Measurements from ENCODE around the gene CYS1.

Gene CYS1

GRCh38 chr2:10084223-10084865 lies 4.1 kb upstream of the CYS1 start:
- TF ChIP-seq MYC (IDR thresholded peaks at IDR 0.05; ENCODE audit: low read depth, low read length): no peak
- TF ChIP-seq CTCF (IDR thresholded peaks at IDR 0.05; ENCODE audit: low read depth, low read length): no peak
- no peak for TF ChIP-seq POLR2A (IDR thresholded peaks at IDR 0.05; ENCODE audit: extremely low read depth, insufficient read length)
- no peak for TF ChIP-seq MAX (IDR thresholded peaks at IDR 0.05; ENCODE audit: low read depth, low read length)
- no peak for DNase-seq (ENCODE audit: low read depth)
- no peak overlapping the region for H3K4me3 ChIP-seq (ENCODE audit: low read depth, low read length)

GRCh38 chr2:10083692-10084211 lies 3.5 kb upstream of the CYS1 start:
- no peak for DNase-seq (ENCODE audit: low read depth)
- no peak for TF ChIP-seq CTCF (IDR thresholded peaks at IDR 0.05; ENCODE audit: low read depth, low read length)
- TF ChIP-seq MAX (IDR thresholded peaks at IDR 0.05; ENCODE audit: low read depth, low read length): no peak
- no peak for TF ChIP-seq POLR2A (IDR thresholded peaks at IDR 0.05; ENCODE audit: extremely low read depth, insufficient read length)
- TF ChIP-seq MYC (IDR thresholded peaks at IDR 0.05; ENCODE audit: low read depth, low read length): no peak
- no peak overlapping the region for H3K4me3 ChIP-seq (ENCODE audit: low read depth, low read length)

GRCh38 chr2:10083046-10083445 lies 2.8 kb upstream of the CYS1 start:
- H3K4me3 ChIP-seq (ENCODE audit: low read depth, low read length): no peak overlapping the region
- no peak for DNase-seq (ENCODE audit: low read depth)
- no peak for TF ChIP-seq POLR2A (IDR thresholded peaks at IDR 0.05; ENCODE audit: extremely low read depth, insufficient read length)
- TF ChIP-seq MAX (IDR thresholded peaks at IDR 0.05; ENCODE audit: low read depth, low read length): no peak

GRCh38 chr2:10080536-10081304 lies 509 bp upstream of the CYS1 start:
- DNase-seq (ENCODE audit: low read depth): no peak
- TF ChIP-seq CTCF (IDR thresholded peaks at IDR 0.05; ENCODE audit: low read depth, low read length) (no peak), MAX (IDR thresholded peaks at IDR 0.05; ENCODE audit: low read depth, low read length) (no peak), POLR2A (IDR thresholded peaks at IDR 0.05; ENCODE audit: extremely low read depth, insufficient read length) (no peak), MYC (IDR thresholded peaks at IDR 0.05; ENCODE audit: low read depth, low read length) (no peak)
- no peak overlapping the region for H3K4me3 ChIP-seq (ENCODE audit: low read depth, low read length)

GRCh38 chr2:10079266-10079869 lies 843 bp downstream of the CYS1 start:
- peak; percentile 52 for DNase-seq (ENCODE audit: low read depth)
- TF ChIP-seq MYC (IDR thresholded peaks at IDR 0.05; ENCODE audit: low read depth, low read length): no peak
- TF ChIP-seq MAX (IDR thresholded peaks at IDR 0.05; ENCODE audit: low read depth, low read length): no peak
- H3K4me3 ChIP-seq (ENCODE audit: low read depth, low read length): no peak overlapping the region

- TF ChIP-seq POLR2A (IDR thresholded peaks at IDR 0.05; ENCODE audit: extremely low read depth, insufficient read length) (no peak), CTCF (IDR thresholded peaks at IDR 0.05; ENCODE audit: low read depth, low read length) (no peak), MYC (IDR thresholded peaks at IDR 0.05; ENCODE audit: low read depth, low read length) (no peak)
- no peak overlapping the region for H3K4me3 ChIP-seq (ENCODE audit: low read depth, low read length)
- no peak for DNase-seq (ENCODE audit: low read depth)
These were observed 1.4 kb downstream of the CYS1 start for GRCh38 chr2:10078704-10079265.

Data from NB4 (cell line).